H1 (cell line): ENCODE data around the gene SULT6B1.

Experiments used
- CTCF ChIP-seq, 3 experiments: IDR thresholded peaks; 1 replicate in 2 of 3; 2 replicates in 1 of 3; pipeline versions ENCODE4 v1.5.1 to v1.6.1; 2011; ENCODE audit warnings: low read length in 3 of 3, mild to moderate bottlenecking in 3 of 3, inconsistent platforms in 2 of 3, low read depth in 1 of 3, moderate library complexity in 1 of 3; ENCODE audit not compliant: insufficient read depth in 1 of 3; ENCODE audit errors: control extremely low read depth in 1 of 3
- SIN3A ChIP-seq, 2 experiments: IDR thresholded peaks in 1 of 2; conservative IDR thresholded peaks in 1 of 2; 2 replicates each; pipeline ENCODE4 v1.6.1; 2011 to 2012; ENCODE audit warnings: low read length in 2 of 2, improper control_type of control experiment in 1 of 2, low read depth in 1 of 2, mild to moderate bottlenecking in 1 of 2
- SP4 ChIP-seq: IDR thresholded peaks from 2 replicates; pipeline ENCODE4 v1.6.1; 2012; ENCODE audit warnings: low read length, inconsistent platforms

GRCh38 chr2:37132914-37133313 lies 55.6 kb downstream of the SULT6B1 start:
- TF ChIP-seq CTCF (IDR thresholded peaks at IDR 0.05; ENCODE audit: control extremely low read depth in 1 of 3, insufficient read depth in 1 of 3, low read depth in 1 of 3, low read length in 3 of 3), result no peak
- no peak for TF ChIP-seq SIN3A (conservative IDR thresholded peaks at IDR 0.05 in 1 of 2, IDR thresholded peaks at IDR 0.05 in 1 of 2; ENCODE audit: low read depth in 1 of 2, low read length in 2 of 2)
- no peak for TF ChIP-seq SP4
